H9 (cell line): ENCODE data around the gene PHTF2. TPM values are rescaled to one million over a fixed set of nuclear protein-coding genes. Genes with fewer than 3 reads are reported as not detected.

Experiments
- DNase-seq: peaks from one replicate; pipeline ENCODE4 v3.0.0-alpha.2; 2017
- H2AFZ ChIP-seq: one replicate; pipeline ENCODE4 v1.6.1; 2013; ENCODE audit warnings: mild to moderate bottlenecking, low read length, control low read depth, moderate library complexity
- H2AK5ac ChIP-seq: 2 replicates; pipeline ENCODE4 v1.6.1; 2013; ENCODE audit warnings: low read length, control low read depth, mixed read lengths; ENCODE audit not compliant: insufficient read length
- H2BK120ac ChIP-seq: one replicate; pipeline ENCODE4 v1.6.1; 2013; ENCODE audit warnings: low read depth, mild to moderate bottlenecking, low read length, control low read depth, inconsistent platforms; ENCODE audit not compliant: poor library complexity, severe bottlenecking
- H2BK12ac ChIP-seq: 2 replicates; pipeline ENCODE4 v1.6.1; 2013; ENCODE audit warnings: low read length, control low read depth, mixed read lengths, low read depth; ENCODE audit not compliant: insufficient read length
- H2BK15ac ChIP-seq: 2 replicates; pipeline ENCODE4 v1.6.1; 2013; ENCODE audit warnings: low read depth, low read length, control low read depth
- H2BK20ac ChIP-seq: one replicate; pipeline ENCODE4 v1.6.1; 2013; ENCODE audit warnings: low read depth, mild to moderate bottlenecking, low read length, control low read depth, inconsistent platforms; ENCODE audit not compliant: poor library complexity, severe bottlenecking
- H2BK5ac ChIP-seq: 2 replicates; pipeline ENCODE4 v1.6.1; 2013; ENCODE audit warnings: low read length, control low read depth, mixed read lengths; ENCODE audit not compliant: insufficient read length
- H3K14ac ChIP-seq: 2 replicates; pipeline ENCODE4 v1.6.1; 2013; ENCODE audit warnings: low read length, control low read depth; ENCODE audit not compliant: insufficient read depth
- H3K18ac ChIP-seq: 2 replicates; pipeline ENCODE4 v1.6.1; 2013; ENCODE audit warnings: low read depth, mild to moderate bottlenecking, mixed read lengths, low read length, control low read depth; ENCODE audit not compliant: insufficient read length
- H3K23ac ChIP-seq: 2 replicates; pipeline ENCODE4 v1.6.1; 2013; ENCODE audit warnings: low read length, control low read depth, mixed read lengths, low read depth; ENCODE audit not compliant: insufficient read length
- H3K23me2 ChIP-seq: 2 replicates; pipeline ENCODE4 v1.6.1; 2013; ENCODE audit warnings: low read depth, mild to moderate bottlenecking, mixed read lengths, low read length, control low read depth; ENCODE audit not compliant: insufficient read length, poor library complexity, severe bottlenecking
- H3K27ac ChIP-seq: 2 replicates; pipeline ENCODE4 v1.5.1; 2013; ENCODE audit warnings: low read length, control low read depth, mixed read lengths, low read depth; ENCODE audit not compliant: insufficient read length
- H3K27me3 ChIP-seq: 2 replicates; pipeline ENCODE4 v1.6.1; 2013; ENCODE audit warnings: low read length, control low read depth, inconsistent platforms; ENCODE audit not compliant: insufficient read depth
- H3K4ac ChIP-seq: 2 replicates; pipeline ENCODE4 v1.6.1; 2013; ENCODE audit warnings: low read depth, mild to moderate bottlenecking, control low read depth, inconsistent platforms, low read length, moderate library complexity
- H3K4me1 ChIP-seq: 2 replicates; pipeline ENCODE4 v1.6.1; 2013; ENCODE audit warnings: low read length, control low read depth, inconsistent platforms; ENCODE audit not compliant: insufficient read depth
- H3K4me2 ChIP-seq: 2 replicates; pipeline ENCODE4 v1.6.1; 2013; ENCODE audit warnings: low read length, control low read depth, mixed read lengths; ENCODE audit not compliant: insufficient read length, insufficient read depth
- H3K56ac ChIP-seq: 2 replicates; pipeline ENCODE4 v1.6.1; 2013; ENCODE audit warnings: low read depth, mild to moderate bottlenecking, mixed read lengths, low read length, control low read depth; ENCODE audit not compliant: insufficient read length
- H3K79me1 ChIP-seq: 2 replicates; pipeline ENCODE4 v1.6.1; 2013; ENCODE audit warnings: low read depth, mild to moderate bottlenecking, moderate library complexity, low read length, control low read depth, inconsistent platforms; ENCODE audit not compliant: insufficient read depth, poor library complexity, severe bottlenecking
- H3K79me2 ChIP-seq: 2 replicates; pipeline ENCODE4 v1.6.1; 2013; ENCODE audit warnings: low read length, control low read depth, inconsistent platforms; ENCODE audit not compliant: insufficient read depth
- H3K9ac ChIP-seq: 2 replicates; pipeline ENCODE4 v1.6.1; 2013; ENCODE audit warnings: low read length, control low read depth, mixed read lengths; ENCODE audit not compliant: insufficient read length; ENCODE audit errors: extremely low read depth
- H3K9me3 ChIP-seq: one replicate; pipeline ENCODE4 v1.6.1; 2013; ENCODE audit warnings: low read depth, low read length, inconsistent platforms; ENCODE audit not compliant: control insufficient read depth
- H3T11ph ChIP-seq: one replicate; pipeline ENCODE4 v1.6.1; 2013; ENCODE audit warnings: mild to moderate bottlenecking, low read length, control low read depth, inconsistent platforms
- H4K20me1 ChIP-seq: one replicate; pipeline ENCODE4 v1.6.1; 2013; ENCODE audit not compliant: control insufficient read depth, insufficient read length, insufficient read depth
- H4K5ac ChIP-seq: 2 replicates; pipeline ENCODE4 v1.6.1; 2013; ENCODE audit warnings: low read depth, mild to moderate bottlenecking, mixed read lengths, low read length, control low read depth; ENCODE audit not compliant: insufficient read length
- H4K8ac ChIP-seq: replicated peaks from 2 replicates; pipeline ENCODE4 v1.6.1; 2013; ENCODE audit warnings: low read length, control low read depth, mixed read lengths, low read depth; ENCODE audit not compliant: insufficient read length
- H4K91ac ChIP-seq: 2 replicates; pipeline ENCODE4 v1.6.1; 2013; ENCODE audit warnings: low read depth, mild to moderate bottlenecking, moderate library complexity, mixed read lengths, low read length, control low read depth; ENCODE audit not compliant: insufficient read length
- H3K27ac Mint-ChIP-seq, 3 experiments: 2 replicates in 2 of 3; 3 replicates in 1 of 3; pipeline ENCODE4 v1.8.0; 2020 to 2021; ENCODE audit warnings: mixed read lengths in 3 of 3, mild to moderate bottlenecking in 1 of 3, moderate library complexity in 1 of 3
- H3K27me3 Mint-ChIP-seq: 2 replicates; pipeline ENCODE4 v1.8.0; 2021; ENCODE audit warnings: low read depth, mild to moderate bottlenecking, moderate library complexity, mixed read lengths
- H3K36me3 Mint-ChIP-seq, 3 experiments: 2 replicates in 2 of 3; 3 replicates in 1 of 3; pipeline ENCODE4 v1.8.0; 2020 to 2021; ENCODE audit warnings: low read depth in 3 of 3, mixed read lengths in 3 of 3; ENCODE audit not compliant: insufficient read depth in 1 of 3
- H3K4me1 Mint-ChIP-seq, 2 experiments: 2 replicates each; pipeline ENCODE4 v1.8.0; 2020; ENCODE audit warnings: mixed read lengths in 2 of 2
- H3K4me3 Mint-ChIP-seq, 2 experiments: 2 replicates in 1 of 2; 3 replicates in 1 of 2; pipeline ENCODE4 v1.8.0; 2020 to 2021; ENCODE audit warnings: mild to moderate bottlenecking in 2 of 2, mixed read lengths in 2 of 2, moderate library complexity in 1 of 2
- H3K9me3 Mint-ChIP-seq, 2 experiments: 2 replicates in 1 of 2; 3 replicates in 1 of 2; pipeline ENCODE4 v1.8.0; 2020; ENCODE audit warnings: mild to moderate bottlenecking in 2 of 2, mixed read lengths in 2 of 2, moderate library complexity in 1 of 2
- CTCF ChIP-seq: fragments of 200-600 bp; sonication (generic); conservative IDR thresholded peaks from 3 replicates; pipeline ENCODE4 v1.8.0; 2021; ENCODE audit warnings: antibody characterized with exemption, mild to moderate bottlenecking
- WGBS: extraction: QIAGEN DNeasy Blood & Tissue Kit; methylation state at CpG from one replicate; pipeline ENCODE4 v1.1.7; 2013; ENCODE audit warnings: missing lambda C conversion rate, low lambda C conversion rate, mixed read lengths; ENCODE audit not compliant: insufficient read length; ENCODE audit errors: extremely low coverage; 5-methylcytosine and 5-hydroxymethylcytosine counted together
- total RNA-seq: library from RNA; stranded (reverse); gene quantifications from 2 replicates; pipeline ENCODE4 v1.2.1, GENCODE V29; 2021

PHTF2 gene
- total RNA-seq, 1 experiment from 2014 or later: 16.2 TPM

- Histone ChIP-seq H3K56ac (no peak overlapping the region), H3K9ac (no peak overlapping the region), H3K27ac (no peak overlapping the region), H3K79me2 (no peaks in the 10 kb centered on the region), H3K4ac (no peak overlapping the region), H3K79me1 (no peaks in the 10 kb centered on the region), H4K8ac (no peak overlapping the region), H3K27me3 (no peaks in the 10 kb centered on the region), H4K20me1 (no peaks in the 10 kb centered on the region), H3K23me2 (no peaks in the 10 kb centered on the region), H3K14ac (no peak overlapping the region), H3K23ac (no peak overlapping the region), H2BK15ac (no peak overlapping the region), H2AK5ac (no peak overlapping the region), H4K91ac (no peak overlapping the region), H3K4me2 (no peak overlapping the region), H4K5ac (no peak overlapping the region), H2BK5ac (no peak overlapping the region), H2AFZ (no peak overlapping the region), H3T11ph (no peak overlapping the region), H2BK12ac (no peak overlapping the region), H2BK120ac (no peak overlapping the region), H3K9me3 (no peaks in the 10 kb centered on the region), H3K4me1 (no peaks in the 10 kb centered on the region), H2BK20ac (no peak overlapping the region), H3K18ac (no peak overlapping the region)
- no CpG with 5 or more reads among the region's 3 CpGs for WGBS
- Mint-ChIP-seq H3K27me3 (no peaks in the 10 kb centered on the region), H3K9me3 (no peaks in the 10 kb centered on the region), H3K4me3 (no peak overlapping the region), H3K4me1 (no peaks in the 10 kb centered on the region), H3K27ac (no peak overlapping the region), H3K36me3 (no peaks in the 10 kb centered on the region)
- TF ChIP-seq CTCF: no peak
- DNase-seq: no peak
These were observed 156.4 kb downstream of the PHTF2 start for GRCh38 chr7:77954773-77955555.
